Measurements from ENCODE around the gene ASB4.

DNA sequence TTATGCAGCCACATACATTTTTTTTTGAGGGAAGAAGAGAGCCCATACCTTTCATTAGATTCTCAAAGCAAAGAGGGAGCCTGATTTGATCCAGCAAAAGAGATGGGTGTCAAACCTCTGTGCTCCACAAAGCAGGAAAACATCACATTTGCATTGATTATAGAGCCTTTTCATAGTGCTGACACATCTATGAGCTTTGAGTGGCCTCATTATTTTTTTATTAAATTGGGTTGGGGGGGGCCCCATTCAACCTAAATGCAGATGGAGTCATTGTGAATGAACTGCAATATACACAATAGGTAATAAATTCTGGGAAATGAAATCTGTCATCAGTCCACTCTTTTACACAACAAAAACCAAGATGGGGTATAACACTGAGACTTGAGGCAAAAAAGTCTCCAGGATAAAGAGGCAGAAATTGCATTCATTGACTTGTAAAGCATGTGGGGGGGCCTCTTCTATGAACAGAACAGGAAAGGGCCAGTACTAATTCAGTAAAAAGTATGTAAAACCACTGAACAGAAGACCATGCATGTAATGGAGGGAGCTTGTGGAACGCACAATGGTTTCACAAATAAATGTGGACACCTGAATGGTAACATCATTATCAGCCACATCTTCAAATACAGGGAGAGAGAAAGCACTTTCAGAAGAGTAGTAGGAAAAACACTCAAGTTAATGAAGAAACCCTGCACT, 17.7 kb upstream of the ASB4 start:
- no peak for TF ChIP-seq CTCF (IDR thresholded peaks at IDR 0.05)
- no peak for TF ChIP-seq POLR2A (IDR thresholded peaks at IDR 0.05)

Measured in tibial nerve (tissue), 3 donors.